ENCODE measurements around the gene USP48.

- TF ChIP-seq CTCF (IDR thresholded peaks at IDR 0.05; ENCODE audit: low read depth, low read length): no peak
- no peak for TF ChIP-seq EZH2phosphoT487 (IDR thresholded peaks at IDR 0.05; ENCODE audit: low read depth)
Observed at GRCh38 chr1:21756393-21757089, 26.4 kb downstream of the USP48 start.
